Forelimb muscle (tissue), 1 donor: Measurements from ENCODE around the gene SLC35F1. TPM values are rescaled to one million over a fixed set of nuclear protein-coding genes. Genes with fewer than 3 reads are reported as not detected.

ENCODE experiments used
- DNase-seq: peaks from one replicate; pipeline ENCODE4 v3.0.0-alpha.2; 2013; ENCODE audit warnings: low read depth
- polyA plus RNA-seq: library from polyadenylated mRNA; unstranded; fragments of 120-200 nt; gene quantifications from one replicate; pipeline ENCODE4 v1.2.1, GENCODE V29; 2013; ENCODE audit not compliant: insufficient read length

The SLC35F1 gene
- polyA plus RNA-seq, 1 donor, result 1.5 TPM

DNA sequence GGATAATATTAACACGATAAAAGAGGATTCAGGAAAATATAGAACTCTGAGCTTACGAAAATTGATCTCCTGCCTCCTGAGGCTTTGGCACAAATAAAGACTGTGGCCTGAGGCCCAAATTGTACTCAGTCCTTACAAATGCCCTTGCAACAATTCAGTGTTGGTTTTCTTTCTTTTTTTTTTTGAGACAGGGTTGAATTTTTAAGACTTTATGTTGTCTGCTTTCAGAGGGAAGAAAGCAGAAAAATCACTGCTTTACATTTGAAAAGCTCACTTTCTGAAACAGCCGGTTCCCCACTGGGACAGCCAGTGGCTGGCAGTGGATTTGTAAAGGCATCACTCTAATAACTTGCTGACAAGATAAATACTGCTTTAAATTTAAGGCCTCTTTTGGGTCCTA is 290.5 kb downstream of the SLC35F1 start:
- DNase-seq, result no peak

DNA sequence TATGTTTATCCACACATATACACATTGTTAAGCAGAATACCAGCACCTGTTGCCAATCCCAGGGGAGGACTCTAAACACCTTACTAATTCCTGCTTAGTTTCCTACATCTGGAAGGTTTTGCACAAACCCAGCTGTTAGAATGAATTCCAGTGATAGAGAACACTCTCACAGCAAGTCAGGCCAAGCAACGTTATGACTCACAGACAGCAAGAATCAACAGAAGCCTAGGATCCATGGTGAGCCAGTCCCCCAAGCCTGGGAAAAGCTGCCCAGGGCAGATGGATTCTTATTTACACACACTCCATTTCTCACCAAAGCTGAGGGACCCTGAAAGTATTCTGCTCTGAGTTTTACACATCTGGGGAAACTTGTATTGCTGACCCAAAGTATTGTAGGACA is 291.7 kb downstream of the SLC35F1 start:
- no peak for DNase-seq

DNA sequence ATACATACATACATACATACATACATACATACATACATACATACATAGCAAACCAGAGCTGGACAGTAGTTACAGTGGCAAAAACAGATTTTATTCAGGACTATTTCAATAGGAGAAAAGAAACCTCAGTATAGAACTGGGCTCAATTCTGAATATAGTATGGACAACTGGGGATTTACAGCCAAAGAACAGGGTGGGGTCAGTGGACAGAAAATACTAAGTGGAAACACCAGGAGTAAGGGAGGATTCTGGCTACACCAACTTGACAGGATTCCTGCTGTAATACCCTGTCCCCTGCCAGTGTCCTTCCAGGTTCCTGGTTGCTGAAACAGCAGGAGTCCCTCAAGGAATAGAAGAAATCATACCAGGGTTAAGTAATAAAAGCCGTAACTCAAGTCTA is 293.1 kb downstream of the SLC35F1 start:
- no peak for DNase-seq

DNA sequence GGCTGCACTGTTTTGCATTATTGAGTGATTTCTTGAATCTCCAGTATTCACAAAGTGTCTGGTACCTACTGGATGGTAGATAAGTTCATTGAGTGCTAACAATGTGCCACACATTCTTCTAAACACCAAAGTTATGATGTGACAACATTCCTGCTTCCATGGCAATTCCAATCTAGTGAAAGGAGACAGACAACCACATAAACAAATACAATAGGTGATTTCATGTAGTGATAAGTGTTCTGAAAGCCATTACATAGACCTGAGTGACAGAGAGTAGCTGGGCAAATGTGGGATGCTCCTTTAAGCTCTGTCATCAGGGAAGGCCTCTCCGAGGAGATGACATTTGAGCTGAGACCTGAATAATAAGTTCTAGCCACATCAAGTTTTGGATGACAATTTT is 295.5 kb downstream of the SLC35F1 start:
- DNase-seq, result no peak

DNA sequence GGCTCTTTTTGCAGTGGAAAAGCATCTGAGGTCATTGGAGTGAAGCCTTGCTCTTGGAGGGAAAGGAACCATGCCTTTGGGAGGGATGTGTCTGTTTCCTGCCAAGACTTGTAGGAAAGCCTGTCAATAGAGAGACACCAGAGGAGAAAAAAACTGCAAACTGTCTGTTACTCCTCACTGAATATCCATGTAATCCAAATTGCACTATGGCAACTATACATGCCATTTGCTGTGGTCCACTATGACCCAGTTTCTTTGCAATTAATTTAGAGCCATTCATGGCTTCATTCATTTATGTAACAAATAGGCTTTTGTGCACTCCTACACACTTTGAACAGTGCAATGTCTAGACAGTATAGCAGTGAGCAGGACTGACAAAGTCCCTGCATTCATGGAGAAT is 296.5 kb downstream of the SLC35F1 start:
- no peak for DNase-seq

DNA sequence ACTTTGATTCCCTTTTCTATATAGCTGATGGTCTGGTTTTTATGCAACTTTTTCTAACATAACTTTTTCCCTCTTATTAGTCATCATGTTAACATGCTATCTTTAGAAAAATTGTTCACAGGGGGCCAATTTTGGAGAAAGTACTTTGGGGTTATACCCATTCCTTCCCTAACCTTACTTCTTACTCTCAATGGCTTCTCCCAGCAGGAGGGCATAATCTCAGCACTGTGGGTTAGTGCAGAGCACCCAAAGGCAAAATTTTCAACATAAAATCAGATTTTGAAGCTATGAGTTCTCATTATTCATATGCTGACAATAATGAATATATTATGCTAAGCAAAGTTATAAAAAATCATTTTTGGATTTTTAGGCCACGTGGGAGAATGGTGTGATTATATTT is 299.2 kb downstream of the SLC35F1 start:
- DNase-seq, result no peak

DNA sequence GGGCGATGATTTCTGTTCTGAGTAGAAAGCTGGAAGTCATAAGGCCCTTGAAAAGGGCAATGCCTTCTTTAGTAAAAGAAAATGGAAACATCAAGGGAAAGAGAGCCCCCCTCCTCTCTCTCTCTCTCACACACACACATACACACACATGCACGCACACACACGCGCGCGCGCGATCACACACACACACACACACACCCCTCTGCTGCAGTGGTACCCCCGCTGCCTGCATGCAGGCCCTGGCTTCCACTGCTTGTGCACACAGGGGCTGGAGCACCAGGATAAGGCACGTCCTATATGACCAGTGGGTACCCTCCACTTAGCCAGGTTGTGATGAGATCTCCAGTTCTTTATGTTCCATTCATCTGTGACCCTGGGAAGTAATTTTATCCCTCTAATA is 300.9 kb downstream of the SLC35F1 start:
- DNase-seq, result no peak

DNA sequence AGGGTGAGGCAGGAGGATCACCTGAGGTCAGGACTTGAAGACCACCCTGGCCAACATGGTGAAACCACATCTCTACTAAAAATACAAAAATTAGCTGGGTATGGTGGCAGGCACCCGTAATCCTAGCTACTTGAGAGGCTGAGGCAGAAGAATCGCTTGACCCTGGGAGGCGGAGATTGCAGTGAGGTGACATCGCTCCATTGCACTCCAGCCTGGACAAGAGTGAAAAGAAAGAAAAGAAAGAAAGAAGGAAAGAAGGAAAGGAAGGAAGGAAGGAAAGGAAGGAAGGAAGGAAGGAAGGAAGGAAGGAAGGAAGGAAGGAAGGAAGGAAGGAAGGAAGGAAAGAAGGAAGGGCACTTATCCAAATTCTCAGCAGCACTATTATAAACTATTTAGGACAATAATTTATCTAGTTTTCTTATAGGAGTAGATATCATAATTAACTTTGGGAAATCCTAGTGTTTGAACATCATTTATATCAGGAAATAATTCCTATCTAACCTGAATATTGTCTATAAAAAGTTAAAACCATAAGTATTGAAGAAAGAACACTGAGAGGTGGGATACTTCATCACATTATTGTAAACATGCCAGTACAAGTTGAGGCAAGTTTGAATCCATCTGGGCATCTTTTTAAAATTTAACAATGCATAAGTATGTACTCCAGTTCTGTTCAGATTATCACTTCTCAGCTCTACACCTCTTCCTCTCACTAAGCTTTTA is 305.5 kb downstream of the SLC35F1 start:
- no peak for DNase-seq

DNA sequence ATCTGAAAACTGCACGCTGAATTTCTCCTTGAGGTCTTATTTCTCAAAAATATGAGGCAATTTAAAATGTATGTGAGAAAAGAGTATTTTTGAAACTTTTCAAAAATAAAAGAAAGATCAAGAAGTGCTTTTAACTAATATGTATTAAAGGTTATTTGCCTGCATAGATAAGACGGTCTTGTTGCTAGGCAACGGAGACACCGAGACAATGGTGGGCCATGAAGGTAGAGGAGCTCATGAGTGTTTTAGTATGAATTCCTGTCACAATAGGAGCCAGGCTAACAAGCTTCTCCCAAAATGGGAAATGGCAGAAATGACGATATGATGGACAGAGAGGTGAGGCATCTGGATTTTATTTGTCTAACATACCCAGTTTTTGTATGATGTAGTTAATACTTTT is 308.2 kb downstream of the SLC35F1 start:
- no peak for DNase-seq

DNA sequence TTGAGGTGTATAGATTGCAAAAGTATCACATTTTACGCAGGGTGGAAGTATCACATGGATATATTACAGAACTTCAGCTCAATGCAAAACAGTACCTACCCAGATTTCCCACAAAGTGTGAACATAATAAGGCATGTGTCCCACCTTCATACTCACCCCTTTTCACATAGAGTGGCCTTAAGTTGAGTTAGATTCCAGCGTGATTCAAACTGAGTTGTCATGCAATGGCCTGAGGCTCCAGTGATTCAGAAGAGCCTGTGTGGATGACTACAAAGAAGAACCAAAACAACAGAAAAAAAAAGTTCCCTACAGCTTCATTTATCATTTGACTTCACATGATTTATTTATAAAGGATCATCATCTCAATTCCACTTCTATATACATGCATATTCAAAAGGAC is 309.7 kb downstream of the SLC35F1 start:
- DNase-seq, result no peak

DNA sequence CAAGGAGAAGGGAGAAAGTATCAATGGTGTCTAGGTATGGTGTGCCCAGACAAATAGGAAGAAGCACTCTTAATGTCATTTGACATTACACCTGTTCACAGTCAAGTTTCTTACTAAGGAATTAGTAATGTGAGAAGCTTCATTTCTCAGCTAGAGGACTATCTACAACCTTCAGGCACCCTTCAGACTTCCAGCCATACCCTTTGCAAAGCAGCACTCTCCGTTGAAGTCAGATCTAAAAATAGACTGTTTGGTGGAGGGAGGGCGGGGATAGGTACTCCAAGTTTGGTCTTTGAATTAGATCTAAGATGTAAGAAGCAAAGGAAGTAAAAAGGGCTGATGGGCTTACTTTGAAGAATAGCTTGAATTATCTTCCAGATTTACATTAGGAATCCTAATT is 311.1 kb downstream of the SLC35F1 start:
- DNase-seq, result no peak

DNA sequence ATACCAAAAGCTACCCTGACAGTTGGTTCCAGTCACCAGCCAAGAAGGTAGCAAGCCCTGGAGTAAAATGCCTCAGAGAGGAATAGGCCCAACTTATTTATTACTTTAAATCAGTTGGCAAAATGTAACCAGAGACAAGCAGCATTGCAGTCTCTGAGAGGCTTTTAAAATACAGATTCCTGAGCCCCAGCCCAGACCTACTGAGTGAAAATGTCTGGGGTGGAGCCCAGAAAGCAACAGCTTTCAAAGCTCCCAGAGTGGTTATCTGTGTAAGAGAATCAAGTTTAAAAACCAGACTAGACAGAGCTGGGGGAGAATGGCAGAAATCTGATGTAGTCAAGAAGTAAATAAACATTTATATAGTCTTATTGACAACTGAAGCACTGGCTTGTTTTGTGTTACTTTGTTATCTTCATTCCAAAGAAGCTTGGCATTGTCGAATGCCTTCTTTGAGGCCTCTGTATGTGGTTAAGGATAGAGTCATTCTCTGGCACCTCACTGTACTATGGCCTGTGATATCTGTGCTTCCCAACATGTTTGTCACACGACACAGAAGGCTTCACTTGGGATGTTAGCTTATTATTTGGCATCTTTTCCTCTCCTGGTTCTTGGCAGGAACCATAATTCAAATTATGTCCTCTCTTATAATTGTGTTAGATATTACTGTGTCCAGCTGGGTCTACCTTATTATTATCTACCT is 313.5 kb downstream of the SLC35F1 start:
- DNase-seq, result no peak

DNA sequence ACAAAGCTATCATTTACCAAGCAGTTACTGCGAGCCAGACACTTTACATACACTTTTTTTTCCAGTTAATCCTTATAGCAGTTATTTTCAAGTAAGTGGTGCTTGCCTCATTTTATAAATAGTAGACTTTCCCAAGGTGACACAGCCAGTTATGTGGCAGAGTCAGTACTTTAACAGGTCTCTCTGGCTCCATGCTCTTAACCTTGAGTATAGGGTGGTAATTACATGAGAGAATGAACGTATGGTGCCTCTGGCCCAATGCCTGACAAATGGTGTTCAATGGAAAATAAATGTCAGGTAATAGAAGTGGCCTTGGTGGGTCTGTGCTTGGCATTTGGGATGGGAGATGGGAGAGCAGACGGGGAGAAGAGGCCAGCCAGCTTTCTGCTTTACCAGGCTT is 316.3 kb downstream of the SLC35F1 start:
- no peak for DNase-seq

DNA sequence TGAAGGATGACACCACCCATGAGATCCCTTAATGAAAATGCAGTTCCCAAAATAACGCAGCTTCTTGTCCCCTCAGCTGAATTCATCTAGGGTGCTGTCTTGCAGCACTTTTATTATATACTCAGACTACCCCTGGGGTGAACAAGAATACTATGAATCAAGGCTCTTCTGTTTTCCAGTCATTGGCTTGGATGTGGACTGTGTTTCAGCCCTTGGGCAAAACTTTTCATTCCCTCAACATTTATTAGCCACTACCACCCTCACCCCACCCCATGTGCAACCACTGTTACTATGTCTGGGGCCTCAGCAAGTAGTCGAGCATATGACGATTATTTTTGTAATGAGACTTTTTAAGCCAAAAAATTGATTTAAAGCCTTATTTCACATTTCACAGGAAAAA is 321.8 kb downstream of the SLC35F1 start:
- DNase-seq, result no peak

DNA sequence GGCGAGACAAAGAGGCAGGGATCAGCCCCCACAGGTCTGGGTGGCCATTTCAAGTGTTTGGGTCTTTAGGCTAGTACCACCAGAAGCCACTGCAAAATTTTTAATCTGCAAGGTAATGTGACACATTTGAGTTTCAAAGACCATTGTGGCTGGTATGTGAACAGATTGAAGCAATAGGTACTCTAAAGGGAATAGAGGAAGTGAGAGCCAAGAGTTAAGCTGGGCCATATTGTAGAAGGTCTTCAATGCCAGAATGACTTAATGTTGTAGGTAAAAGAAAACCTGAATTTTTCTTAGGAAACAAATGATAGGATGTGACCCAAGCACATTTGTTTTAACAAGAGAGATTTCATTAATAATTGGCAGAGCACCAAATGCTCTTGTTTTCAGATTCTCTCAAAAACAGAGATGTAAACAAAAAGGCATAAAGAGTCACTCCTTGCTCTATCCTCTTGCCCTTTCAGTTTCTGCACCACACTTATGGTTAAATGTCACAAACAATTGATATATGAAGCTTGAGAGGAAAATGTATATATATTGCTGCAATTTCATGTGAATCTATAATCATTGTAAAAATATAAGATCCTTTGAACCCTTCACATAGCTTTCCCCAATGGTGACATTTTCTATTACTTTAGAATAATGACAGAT is 333.9 kb downstream of the SLC35F1 start:
- DNase-seq, result no peak

DNA sequence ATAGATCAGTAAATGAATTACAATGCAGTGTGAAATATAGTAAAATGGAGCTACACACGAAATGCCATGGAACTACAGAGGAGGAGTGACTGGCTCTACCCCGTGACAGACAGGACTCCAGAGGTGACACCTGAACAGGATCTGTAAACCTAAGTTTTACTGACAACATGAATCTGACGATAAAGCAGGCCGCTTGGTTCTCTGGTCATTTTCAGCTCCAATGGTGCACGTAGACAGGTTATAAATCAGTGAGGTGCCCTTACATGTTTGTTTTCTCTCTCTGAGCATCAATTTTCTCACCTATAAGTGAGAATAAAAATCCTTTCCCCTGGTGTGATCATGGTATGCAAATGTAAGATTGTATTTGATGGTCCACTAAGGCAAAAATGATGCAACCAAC is 339.3 kb downstream of the SLC35F1 start:
- DNase-seq, result no peak

DNA sequence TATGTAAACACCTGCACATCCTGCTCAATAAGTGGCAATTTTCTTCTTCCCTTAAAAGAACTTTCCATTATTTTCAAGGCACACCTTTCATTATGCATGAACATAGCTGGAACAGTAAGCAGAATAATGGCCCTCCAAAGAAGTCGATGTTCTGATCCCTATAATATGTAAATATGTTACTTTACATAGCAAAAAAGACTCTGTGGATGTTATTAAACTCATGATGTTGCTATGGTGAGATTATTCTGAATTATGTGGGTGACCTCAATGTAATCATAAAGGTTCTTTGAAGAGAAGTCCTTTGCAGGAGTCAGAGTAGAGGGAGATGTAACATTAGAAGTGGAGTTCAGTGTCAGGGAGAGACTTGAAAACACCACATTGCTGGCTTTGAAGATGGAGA is 341.1 kb downstream of the SLC35F1 start:
- no peak for DNase-seq

DNA sequence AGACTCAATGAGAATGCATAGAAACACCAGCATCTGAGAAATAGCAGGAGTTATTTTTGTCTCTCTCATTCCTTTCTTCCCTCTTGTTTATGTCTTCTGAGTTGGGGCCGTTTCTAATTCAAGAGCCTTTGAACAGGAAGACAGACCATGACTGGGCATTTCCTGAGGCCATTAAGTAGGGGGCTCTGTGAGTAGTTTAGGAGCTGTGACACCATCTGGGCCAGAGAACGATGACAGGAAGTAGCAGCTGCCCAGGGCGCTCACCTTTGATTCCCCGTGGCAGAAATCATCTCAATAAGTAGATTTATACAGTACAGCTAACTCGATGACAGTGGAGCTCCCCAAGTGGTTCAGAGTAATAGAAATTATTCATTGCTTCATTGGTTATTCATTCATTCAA is 342.6 kb downstream of the SLC35F1 start:
- DNase-seq, result no peak

DNA sequence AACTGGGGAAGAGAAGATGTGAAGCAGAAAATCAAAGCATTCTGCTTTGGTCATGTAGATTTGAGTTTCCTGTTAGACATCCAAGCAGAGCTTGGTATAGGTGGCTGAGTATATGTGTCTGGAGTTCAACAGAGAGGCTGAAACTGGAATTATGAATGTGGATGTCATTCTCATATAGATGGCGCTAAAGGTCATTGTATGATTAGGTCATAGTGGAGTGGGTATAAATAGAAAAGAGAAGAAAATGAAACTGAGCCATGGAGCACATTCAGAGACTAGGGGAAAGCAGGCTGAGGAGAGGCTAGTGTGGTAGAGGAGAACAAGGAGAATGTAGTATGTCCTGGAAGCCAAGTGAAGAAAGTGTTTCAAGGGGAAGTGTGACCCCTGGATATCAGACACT is 345.4 kb downstream of the SLC35F1 start:
- DNase-seq, result no peak

DNA sequence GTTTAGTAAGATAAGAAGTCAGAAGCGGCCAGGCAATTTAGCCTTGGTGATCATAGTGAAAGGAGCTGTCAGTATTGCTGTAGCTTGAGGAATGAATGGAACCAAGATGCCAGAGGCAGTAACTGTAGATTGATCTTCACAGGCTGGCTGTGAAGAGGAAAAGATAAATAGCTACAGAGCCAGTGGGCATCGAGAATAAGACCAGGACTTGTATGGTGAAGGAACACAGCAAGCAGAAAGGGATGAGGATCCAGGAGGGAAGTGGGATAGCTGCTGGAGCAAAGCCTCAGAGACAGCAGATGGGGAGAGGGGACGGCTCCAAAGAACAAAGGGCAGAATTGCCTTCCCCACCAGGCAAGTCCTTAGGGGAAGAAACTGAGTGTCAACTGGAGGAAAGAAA is 346.7 kb downstream of the SLC35F1 start:
- no peak for DNase-seq

DNA sequence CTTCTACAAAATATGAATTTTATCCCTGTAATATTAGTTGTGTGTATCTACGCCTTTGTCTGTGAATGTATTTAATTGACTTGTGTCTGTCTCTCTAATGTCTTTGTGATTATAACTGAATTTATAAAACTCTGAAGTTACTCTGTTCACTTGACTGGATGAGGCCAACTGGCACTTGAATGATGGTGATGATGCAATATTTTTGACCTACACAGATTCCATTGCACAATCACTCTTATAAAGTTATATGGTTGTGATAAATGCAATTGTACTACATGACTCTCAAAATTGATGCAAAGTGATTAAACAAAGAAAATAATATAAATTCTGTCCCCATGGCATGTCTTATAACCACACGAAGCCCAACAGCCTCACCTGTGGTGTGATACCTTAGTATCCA is 353.8 kb downstream of the SLC35F1 start:
- DNase-seq, result no peak

DNA sequence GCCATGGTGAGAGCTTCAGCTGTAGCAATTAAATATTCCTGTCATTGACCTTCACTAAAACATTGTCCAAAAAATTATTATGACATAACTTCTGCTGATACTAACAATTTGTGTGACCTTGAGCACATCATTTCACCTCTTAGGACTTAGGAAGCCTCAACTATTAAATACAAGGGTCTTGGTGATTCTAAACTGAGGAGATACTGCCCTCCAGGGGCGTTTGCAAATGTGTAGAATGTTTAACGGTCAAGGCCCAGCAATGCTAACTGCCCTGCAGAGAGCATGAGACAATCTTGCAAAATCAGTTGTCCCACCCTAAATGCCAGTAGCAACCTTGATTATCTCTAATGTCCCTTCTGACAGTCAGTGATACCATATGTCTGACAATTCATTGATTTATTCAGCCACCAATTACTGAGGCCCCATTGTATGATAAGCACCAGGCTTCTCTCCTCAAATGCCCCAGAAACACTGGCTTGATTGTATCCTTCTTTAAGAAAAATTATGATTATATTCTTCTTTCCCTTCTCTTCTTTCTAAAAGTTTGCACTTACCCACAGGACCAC is 356.9 kb downstream of the SLC35F1 start:
- no peak for DNase-seq

DNA sequence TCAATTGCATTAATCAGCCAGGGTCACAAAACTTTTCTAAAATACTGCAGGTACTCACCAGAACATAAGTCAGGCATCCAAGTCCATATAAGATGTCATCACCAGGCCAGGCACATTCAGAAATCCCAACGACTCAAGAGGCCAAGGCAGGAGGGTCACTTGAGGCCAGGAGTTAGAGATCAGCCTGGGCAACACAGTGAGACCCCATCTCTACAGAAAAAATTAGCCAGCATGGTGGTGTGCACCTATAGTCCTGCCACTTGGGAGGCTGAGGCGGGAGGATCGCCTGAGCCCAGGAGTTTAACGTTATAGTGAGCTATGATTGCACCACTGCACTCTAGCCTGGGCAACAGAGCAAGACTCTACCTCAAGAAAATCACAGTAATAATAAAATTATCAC is 362.6 kb downstream of the SLC35F1 start:
- no peak for DNase-seq
